ENCODE data around the gene PHF24. TPM values are rescaled to one million over a fixed set of nuclear protein-coding genes. Genes with fewer than 3 reads are reported as not detected.
"Not testable (repeated sequence)": the region's sequence is repeated elsewhere in the genome, so short reads cannot be mapped to it uniquely, and the experiment has no call there.

The PHF24 gene
- total RNA-seq, 1 experiment from 2014 or later = not detected

GRCh38 chr9:35014517-35014916 is 56.4 kb downstream of the PHF24 start:
- no peak for DNase-seq (ENCODE audit: unreplicated experiment)
- no peak overlapping the region for H3K27ac Mint-ChIP-seq (ENCODE audit: low read depth, unreplicated experiment)
- ChIA-PET CTCF (interaction anchor here (1.2 kb wide), 1 partner anchor 22 kb away, joined by 4 read pairs; no protein-coding TSS in a partner anchor), POLR2A (interaction anchor here (0.7 kb wide), 1 partner anchor 14 kb away, joined by 3 read pairs; no protein-coding TSS in a partner anchor)
- H3K36me3 Mint-ChIP-seq (ENCODE audit: insufficient read depth, unreplicated experiment) = peaks cover 21% of the 10 kb centered on the region
- no peak overlapping the region for H3K4me3 Mint-ChIP-seq (ENCODE audit: unreplicated experiment)
- H3K4me1 Mint-ChIP-seq (ENCODE audit: insufficient read depth, unreplicated experiment) = no peaks in the 10 kb centered on the region
- BruUV-seq (replicated peaks) = no TSS peak
- intact Hi-C loops (cut with micrococcal nuclease) = no loop called here
- TF ChIP-seq CTCF (IDR thresholded peaks at IDR 0.05; ENCODE audit: unreplicated experiment) = no peak
- H3K9me3 Mint-ChIP-seq (ENCODE audit: unreplicated experiment) = peaks cover 16% of the 10 kb centered on the region
- H3K27me3 Mint-ChIP-seq (ENCODE audit: insufficient read depth, unreplicated experiment) = no peaks in the 10 kb centered on the region

DNA sequence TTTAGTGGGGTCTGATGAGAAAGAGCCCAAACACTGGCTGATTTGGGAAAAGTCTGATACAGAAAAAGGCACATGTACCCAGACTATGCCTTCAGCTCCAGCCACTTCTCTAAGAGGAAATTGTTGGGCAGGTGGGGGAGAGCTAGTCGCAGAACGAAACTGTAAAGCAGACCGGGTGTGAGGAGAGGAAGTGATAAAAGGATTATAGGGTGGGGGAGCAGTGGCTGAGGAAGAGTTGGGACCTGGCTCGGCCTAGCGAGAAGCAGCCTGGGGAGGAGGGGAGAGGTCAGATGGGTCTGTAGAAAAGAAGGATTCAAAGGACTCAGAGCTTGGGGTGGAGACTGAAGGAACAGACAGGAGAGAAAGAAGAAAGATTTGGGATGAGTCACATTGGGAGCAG is 65.4 kb downstream of the PHF24 start:
- H3K9me3 Mint-ChIP-seq (ENCODE audit: unreplicated experiment); H3K4me3 Mint-ChIP-seq (ENCODE audit: unreplicated experiment); H3K27me3 Mint-ChIP-seq (ENCODE audit: insufficient read depth, unreplicated experiment); intact Hi-C loops (cut with micrococcal nuclease); H3K36me3 Mint-ChIP-seq (ENCODE audit: insufficient read depth, unreplicated experiment); BruUV-seq (replicated peaks); DNase-seq (ENCODE audit: unreplicated experiment); POLR2A ChIA-PET; H3K27ac Mint-ChIP-seq (ENCODE audit: low read depth, unreplicated experiment): not testable (repeated sequence)
- CTCF ChIA-PET = interaction anchor here (0.5 kb wide), 1 partner anchor 75 kb away, joined by 3 read pairs; no protein-coding TSS in a partner anchor
- H3K4me1 Mint-ChIP-seq (ENCODE audit: insufficient read depth, unreplicated experiment) = peaks cover 12% of the 10 kb centered on the region

DNA sequence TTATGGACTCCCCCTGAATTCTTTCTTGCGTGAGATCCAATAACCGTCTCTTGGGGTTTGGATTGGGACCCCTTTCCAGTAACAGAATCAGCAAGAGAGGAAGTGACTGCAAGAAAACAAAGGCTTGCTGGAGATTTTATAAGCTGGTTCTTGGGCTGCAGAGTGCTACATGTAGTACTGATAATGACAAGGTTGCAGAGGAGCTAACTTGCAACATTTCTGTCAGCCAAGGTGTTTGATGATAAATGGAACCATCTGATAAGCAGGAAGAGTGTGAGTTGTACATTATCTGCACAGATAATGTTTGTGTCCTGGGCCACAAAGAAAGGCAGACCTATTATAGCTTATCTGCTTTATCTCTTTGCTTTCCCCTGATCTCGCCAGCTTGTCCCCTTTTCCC is 68.6 kb downstream of the PHF24 start:
- POLR2A ChIA-PET = interaction anchor here (0.6 to 1.5 kb wide), 8 partner anchors 9 to 112 kb away, joined by 3 to 5 read pairs (median 3); no protein-coding TSS in a partner anchor

GRCh38 chr9:35027374-35027773 is 69.3 kb downstream of the PHF24 start:
- Mint-ChIP-seq H3K27ac (ENCODE audit: low read depth, unreplicated experiment) (no peak overlapping the region), H3K4me1 (ENCODE audit: insufficient read depth, unreplicated experiment) (peaks cover 12% of the 10 kb centered on the region), H3K36me3 (ENCODE audit: insufficient read depth, unreplicated experiment) (peaks cover 7% of the 10 kb centered on the region), H3K9me3 (ENCODE audit: unreplicated experiment) (no peaks in the 10 kb centered on the region), H3K4me3 (ENCODE audit: unreplicated experiment) (no peak overlapping the region), H3K27me3 (ENCODE audit: insufficient read depth, unreplicated experiment) (no peaks in the 10 kb centered on the region)
- no peak for DNase-seq (ENCODE audit: unreplicated experiment)
- BruUV-seq (replicated peaks) = no TSS peak
- TF ChIP-seq CTCF (IDR thresholded peaks at IDR 0.05; ENCODE audit: unreplicated experiment) = no peak
- ChIA-PET CTCF (interaction anchor here (0.6 to 1.7 kb wide), 6 partner anchors 24 to 855 kb away, joined by 3 to 8 read pairs (median 3); partner anchors contain the start of gene DNAJB5), POLR2A (interaction anchor here (0.6 to 1.5 kb wide), 6 partner anchors 8 to 76 kb away, joined by 3 to 5 read pairs (median 4); no protein-coding TSS in a partner anchor)
- intact Hi-C loops (cut with micrococcal nuclease) = no loop called here

More for the DNA sequence above, 68.6 kb downstream of the PHF24 start:
- no peaks in the 10 kb centered on the region for H3K9me3 Mint-ChIP-seq (ENCODE audit: unreplicated experiment)
- intact Hi-C loops (cut with micrococcal nuclease) = no loop called here
- TF ChIP-seq CTCF (IDR thresholded peaks at IDR 0.05; ENCODE audit: unreplicated experiment) = no peak
- DNase-seq (ENCODE audit: unreplicated experiment) = no peak
- BruUV-seq (replicated peaks) = no TSS peak
- H3K4me3 Mint-ChIP-seq (ENCODE audit: unreplicated experiment) = no peak overlapping the region
- CTCF ChIA-PET = interaction anchor here (0.6 to 1.2 kb wide), 3 partner anchors 25 to 856 kb away, joined by 3 to 6 read pairs (median 3); partner anchors contain the start of gene DNAJB5
- peaks cover 7% of the 10 kb centered on the region for H3K36me3 Mint-ChIP-seq (ENCODE audit: insufficient read depth, unreplicated experiment)
- H3K27me3 Mint-ChIP-seq (ENCODE audit: insufficient read depth, unreplicated experiment) = no peaks in the 10 kb centered on the region
- peaks cover 12% of the 10 kb centered on the region for H3K4me1 Mint-ChIP-seq (ENCODE audit: insufficient read depth, unreplicated experiment)
- no peak overlapping the region for H3K27ac Mint-ChIP-seq (ENCODE audit: low read depth, unreplicated experiment)

Data from MCF 10A (cell line).